Measurements from ENCODE around the gene DYNLRB2.

GRCh38 chr16:80559369-80559768, 18.6 kb downstream of the DYNLRB2 start:
- TF ChIP-seq CTCF (IDR thresholded peaks at IDR 0.05) (no peak), POLR2A (IDR thresholded peaks at IDR 0.05) (no peak), POLR2AphosphoS5 (IDR thresholded peaks at IDR 0.05) (no peak)
